SH-SY5Y (cell line): ENCODE data around the gene EIF2B2.

ENCODE experiments used
- GATA2 ChIP-seq: IDR thresholded peaks from 2 replicates; pipeline ENCODE4 v1.6.1; 2011; ENCODE audit warnings: mild to moderate bottlenecking, low read depth, low read length
- GATA3 ChIP-seq: IDR thresholded peaks from 2 replicates; pipeline ENCODE4 v1.6.1; 2011; ENCODE audit warnings: low read depth, mild to moderate bottlenecking, low read length, moderate library complexity

DNA sequence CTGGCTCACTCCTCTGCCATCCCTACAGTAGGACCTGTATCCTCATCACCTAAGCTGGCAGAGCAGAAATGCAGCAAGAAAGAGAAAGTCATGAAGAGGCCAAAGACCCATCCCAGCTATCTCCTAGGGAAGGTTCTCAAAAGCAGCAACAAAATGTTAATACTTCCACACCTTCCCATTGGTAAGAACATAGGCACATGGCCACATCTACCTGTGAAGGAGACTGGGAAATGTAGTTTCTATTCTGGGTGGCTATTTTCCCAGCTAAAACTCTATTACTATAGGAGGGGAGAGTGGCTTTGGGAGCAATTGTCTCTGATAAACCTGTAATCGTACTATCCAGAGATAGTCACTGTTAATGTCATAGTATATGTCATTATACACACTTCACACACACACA is 13.7 kb upstream of the EIF2B2 start:
- TF ChIP-seq GATA2 (no peak), GATA3 (no peak)
